AG09309 (cell line): ENCODE measurements around the gene PLA2G4A.

ENCODE experiments used
- DNase-seq: peaks from one replicate; pipeline ENCODE4 v3.0.0-alpha.2; 2010; ENCODE audit warnings: low read depth
- H3K4me3 ChIP-seq: 2 replicates; pipeline ENCODE4 v1.5.1; 2011; ENCODE audit warnings: mild to moderate bottlenecking, low read depth, low read length, moderate library complexity; ENCODE audit not compliant: control insufficient read depth
- CTCF ChIP-seq: IDR thresholded peaks from 2 replicates; pipeline ENCODE4 v1.5.1; 2011; ENCODE audit warnings: mild to moderate bottlenecking, low read depth, low read length, inconsistent platforms; ENCODE audit not compliant: insufficient read depth, control insufficient read depth; ENCODE audit errors: missing control alignments

Gene PLA2G4A

GRCh38 chr1:186859995-186860394 lies 31.2 kb downstream of the PLA2G4A start:
- TF ChIP-seq CTCF = no peak
- no peak overlapping the region for H3K4me3 ChIP-seq
- no peak for DNase-seq

GRCh38 chr1:186864296-186864695 lies 35.5 kb downstream of the PLA2G4A start:
- TF ChIP-seq CTCF = no peak
- peak; percentile 32 for DNase-seq
- no peak overlapping the region for H3K4me3 ChIP-seq

GRCh38 chr1:186865253-186865652 lies 36.5 kb downstream of the PLA2G4A start:
- no peak for DNase-seq
- TF ChIP-seq CTCF = no peak
- no peak overlapping the region for H3K4me3 ChIP-seq

- DNase-seq = no peak
- no peak for TF ChIP-seq CTCF
- H3K4me3 ChIP-seq = no peak overlapping the region
These were observed 37.1 kb downstream of the PLA2G4A start for GRCh38 chr1:186865857-186866256.

- no peak for TF ChIP-seq CTCF
- H3K4me3 ChIP-seq = no peak overlapping the region
- no peak for DNase-seq
These were observed 40.9 kb downstream of the PLA2G4A start for GRCh38 chr1:186869526-186870228.

- no peak overlapping the region for H3K4me3 ChIP-seq
- no peak for TF ChIP-seq CTCF
- DNase-seq = no peak
These were observed 43.0 kb downstream of the PLA2G4A start for GRCh38 chr1:186871784-186872183.
